IMR-90 (cell line): ENCODE measurements around the gene CMTM1.

Source experiments
- BHLHE40 ChIP-seq: fragments of 150-350 bp; IDR thresholded peaks from 2 replicates; pipeline ENCODE4 v1.6.1; 2016; ENCODE audit warnings: mild to moderate bottlenecking, low read depth, low read length
- MXI1 ChIP-seq: IDR thresholded peaks from 2 replicates; pipeline ENCODE4 v1.6.1; 2012; ENCODE audit warnings: low read depth, mild to moderate bottlenecking, low read length, moderate library complexity, borderline replicate concordance
- POLR2A ChIP-seq: IDR thresholded peaks from 2 replicates; pipeline ENCODE4 v1.6.1; 2012; ENCODE audit warnings: mild to moderate bottlenecking, low read depth, low read length
- RCOR1 ChIP-seq: IDR thresholded peaks from 2 replicates; pipeline ENCODE4 v1.6.1; 2012; ENCODE audit warnings: mild to moderate bottlenecking, low read length, improper control_type of control experiment; ENCODE audit not compliant: insufficient replicate concordance

DNA sequence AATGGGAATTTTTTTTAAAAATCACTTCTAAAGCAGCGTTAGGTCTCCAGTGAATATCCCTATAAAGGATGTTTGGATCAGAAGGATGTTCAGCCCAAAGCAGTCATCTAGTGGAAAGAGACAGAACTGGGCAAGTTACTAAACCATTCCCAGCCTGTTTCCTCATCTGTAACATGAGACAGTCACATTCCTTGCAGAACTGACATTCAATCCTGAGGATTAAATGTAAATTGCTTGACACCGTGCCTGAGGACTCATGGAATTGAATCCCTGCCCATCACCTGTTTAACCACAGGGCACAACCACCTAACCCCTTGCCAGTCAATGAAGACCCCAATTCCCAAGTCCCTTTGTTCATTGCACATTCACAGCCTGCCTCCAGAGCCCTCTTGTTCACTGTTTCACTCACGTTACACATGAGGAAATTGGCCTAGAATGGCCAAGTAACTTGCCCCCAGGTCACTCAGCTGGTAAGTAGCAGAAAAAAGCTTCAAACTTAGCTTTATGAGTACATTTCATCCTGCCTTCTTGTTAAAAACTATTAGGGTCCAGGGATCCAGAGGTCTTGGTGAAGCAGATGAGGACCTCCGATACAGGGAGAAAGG is 14.5 kb downstream of the CMTM1 start:
- TF ChIP-seq BHLHE40 = no peak
- no peak for TF ChIP-seq RCOR1
- no peak for TF ChIP-seq POLR2A
- no peak for TF ChIP-seq MXI1
